GM12878 (cell line): ENCODE measurements around the gene C14orf39. TPM values are rescaled to one million over a fixed set of nuclear protein-coding genes. Genes with fewer than 3 reads are reported as not detected.

Experiments
- ATAC-seq: fragments of 200-7000 bp; cut with Tn5 transposase; 3 replicates; pipeline ENCODE4 v1.9.1; 2020; ENCODE audit warnings: mild to moderate bottlenecking, moderate library complexity
- BruUV-seq: library from RNA; stranded (reverse); fragments of 400-500 nt; replicated peaks from 2 replicates; lab custom pipeline; 2021; lab: Mats Ljungman, UMichigan
- CTCF ChIA-PET: fragments of 300-600 bp; sonication (Branson Sonifier 250); formaldehyde crosslinking; extraction: SDS; loops from one replicate; lab custom pipeline; 2021; ENCODE audit warnings: inconsistent platforms; lab: Yijun Ruan, JAX
- POLR2A ChIA-PET: fragments of 350-600 bp; formaldehyde crosslinking; extraction: SDS; loops from one replicate; lab custom pipeline; 2021; ENCODE audit warnings: inconsistent platforms; lab: Charles Lee
- RAD21 ChIA-PET: fragments of 300-600 bp; sonication (Branson Sonifier 250); formaldehyde crosslinking; loops from one replicate; lab custom pipeline; 2023; ENCODE audit warnings: antibody characterized with exemption; ENCODE audit not compliant: unreplicated experiment; lab: Charles Lee
- SMC1A ChIA-PET: fragments of 300-600 bp; sonication (Branson Sonifier 250); formaldehyde crosslinking; loops from one replicate; lab custom pipeline; 2023; ENCODE audit not compliant: unreplicated experiment, uncharacterized antibody; lab: Charles Lee
- DNase-seq: peaks from one replicate; pipeline ENCODE4 v3.0.0-alpha.2; 2011; ENCODE audit warnings: low read depth, low spot score
- FAIRE-seq: peaks from 3 replicates; lab custom pipeline; 2011; peaks lifted over from hg19 to GRCh38; lab: Jason Lieb, UNC
- H2AFZ ChIP-seq: 2 replicates; pipeline ENCODE4 v1.6.0; 2011; ENCODE audit warnings: low read depth, low read length, control low read depth; ENCODE audit not compliant: control insufficient read depth
- H3K27ac ChIP-seq: 2 replicates; pipeline ENCODE4 v1.5.1; 2011; ENCODE audit warnings: control low read depth; ENCODE audit not compliant: control insufficient read depth, insufficient read depth
- H3K27me3 ChIP-seq, 2 experiments: replicated peaks in 1 of 2; 2 replicates each; pipeline versions ENCODE4 v1.6.0 to v1.6.1; 2011; ENCODE audit warnings: low read length in 1 of 2; ENCODE audit not compliant: control insufficient read depth in 2 of 2, insufficient read depth in 2 of 2
- H3K36me3 ChIP-seq, 2 experiments: 2 replicates each; pipeline ENCODE4 v1.5.1; 2011; ENCODE audit warnings: low read length in 1 of 2; ENCODE audit not compliant: control insufficient read depth in 2 of 2, insufficient read depth in 2 of 2
- H3K4me1 ChIP-seq: 2 replicates; pipeline ENCODE4 v1.6.1; 2011; ENCODE audit warnings: mild to moderate bottlenecking, low read length, moderate library complexity, mixed read lengths; ENCODE audit not compliant: control insufficient read depth, insufficient read depth
- H3K4me2 ChIP-seq: 2 replicates; pipeline ENCODE4 v1.6.0; 2011; ENCODE audit warnings: control low read depth; ENCODE audit not compliant: control insufficient read depth, insufficient read depth
- H3K4me3 ChIP-seq: fragments of 200-600 bp; sonication (generic); 2 replicates; pipeline ENCODE4 v1.5.1; 2016
- H3K79me2 ChIP-seq: 2 replicates; pipeline ENCODE4 v1.6.0; 2011; ENCODE audit warnings: low read length; ENCODE audit not compliant: control insufficient read depth, insufficient read depth
- H3K9ac ChIP-seq: 2 replicates; pipeline ENCODE4 v1.8.0; 2011; ENCODE audit warnings: low read length, control low read depth, mixed read lengths; ENCODE audit not compliant: control insufficient read depth, insufficient read depth
- H3K9me3 ChIP-seq: replicated peaks from 3 replicates; pipeline ENCODE4 v1.5.1; 2011; ENCODE audit warnings: mild to moderate bottlenecking, low read length; ENCODE audit not compliant: control insufficient read depth, insufficient read depth
- H4K20me1 ChIP-seq: 2 replicates; pipeline ENCODE4 v1.6.0; 2011; ENCODE audit not compliant: control insufficient read depth, insufficient read depth
- ASH2L ChIP-seq: fragments of 300-600, 200-600 bp; sonication (generic); IDR thresholded peaks from 2 replicates; pipeline ENCODE4 v1.6.1; 2017; ENCODE audit warnings: low read depth, mild to moderate bottlenecking, borderline replicate concordance
- BACH1 ChIP-seq: fragments of 450-650 bp; IDR thresholded peaks from 2 replicates; pipeline ENCODE4 v1.6.1; 2017; ENCODE audit warnings: mild to moderate bottlenecking, borderline replicate concordance
- DPF2 ChIP-seq: fragments of 450-650 bp; IDR thresholded peaks from 2 replicates; pipeline ENCODE4 v1.6.1; 2017; ENCODE audit warnings: mild to moderate bottlenecking
- EED ChIP-seq: sonication (generic); IDR thresholded peaks from 2 replicates; pipeline ENCODE4 v1.6.1; 2016; ENCODE audit warnings: antibody characterized with exemption, low read depth
- EZH2 ChIP-seq: IDR thresholded peaks from 2 replicates; pipeline ENCODE4 v1.6.1; 2012; ENCODE audit warnings: low read depth, mild to moderate bottlenecking, control low read depth, inconsistent platforms, low read length, borderline replicate concordance; ENCODE audit not compliant: control insufficient read depth
- MYC ChIP-seq: IDR thresholded peaks from 2 replicates; pipeline ENCODE4 v1.6.1; 2011; ENCODE audit warnings: mild to moderate bottlenecking, low read length, moderate library complexity, inconsistent platforms; ENCODE audit not compliant: insufficient read depth, insufficient replicate concordance, insufficient read length, severe bottlenecking
- NFYB ChIP-seq: IDR thresholded peaks from 2 replicates; pipeline ENCODE4 v1.6.1; 2011; ENCODE audit warnings: low read depth, mild to moderate bottlenecking, low read length, improper control_type of control experiment, moderate library complexity; ENCODE audit not compliant: insufficient read depth
- SREBF1 ChIP-seq: IDR thresholded peaks from 2 replicates; pipeline ENCODE4 v1.6.1; 2012; ENCODE audit warnings: mild to moderate bottlenecking, low read length
- TARDBP ChIP-seq: IDR thresholded peaks from 2 replicates; pipeline ENCODE4 v1.6.1; 2016; ENCODE audit warnings: borderline replicate concordance
- TCF7 ChIP-seq: IDR thresholded peaks from 2 replicates; pipeline ENCODE4 v1.6.1; 2014; ENCODE audit warnings: antibody characterized with exemption, borderline replicate concordance
- WGBS: methylation state at CpG from one replicate; pipeline ENCODE4 v1.1.6; 2016; ENCODE audit warnings: low lambda C conversion rate; ENCODE audit not compliant: insufficient replicate concordance, insufficient coverage; ENCODE audit errors: missing lambda C conversion rate; 5-methylcytosine and 5-hydroxymethylcytosine counted together
- in situ Hi-C: fragments of 300-500 bp; cut with MboI; formaldehyde crosslinking; loops from 9 replicates; pipeline ENCODE4 v1.14.3; 2018; ENCODE audit warnings: mixed read lengths
- intact Hi-C: fragments of 100-400 bp; cut with micrococcal nuclease; formaldehyde crosslinking; loops from one replicate; pipeline ENCODE4 v1.14.2; 2022; ENCODE audit not compliant: unreplicated experiment
- polyA plus RNA-seq, 11 experiments: library from polyadenylated mRNA; depleted of rRNA in 4 of 11; unstranded in 6 of 11; stranded (reverse) in 5 of 11; fragments of >200 nt; fragmentation: Nextera tagmentation in 4 of 11; fragmentation: Illumina TruSeq in 1 of 11; extraction: Ambion mirVana in 4 of 11; extraction: Trizol in 1 of 11; gene quantifications; 1 replicate in 1 of 11; 2 replicates in 10 of 11; pipeline versions ENCODE4 v1.2.1 to v1.2.3, GENCODE V29; 2011 to 2016; ENCODE audit warnings: inconsistent platforms in 2 of 11, missing spikeins in 2 of 11, low read depth in 1 of 11
- total RNA-seq, 4 experiments: library from RNA; depleted of rRNA in 3 of 4; stranded (reverse); fragments of >200 nt in 3 of 4; fragmentation: Illumina TruSeq in 1 of 4; extraction: Trizol in 1 of 4; gene quantifications; 2 replicates each; pipeline versions ENCODE4 v1.2.1 to v1.2.3, GENCODE V29; 2013 to 2021
- TF ChIP-seq, protein P1 (sequence below): fragments of 150-350 bp; IDR thresholded peaks from 2 replicates; pipeline ENCODE4 v1.6.1; 2016; ENCODE audit warnings: low read depth, low read length
- TF ChIP-seq, protein P2 (sequence below): fragments of 450-650 bp; formaldehyde crosslinking; IDR thresholded peaks from 2 replicates; pipeline ENCODE4 v1.4.0; 2022; ENCODE audit warnings: mild to moderate bottlenecking, moderate library complexity

C14orf39 gene
- total and polyA plus RNA-seq, 10 of the 15 experiments (the other 5 are each of a cell fraction or from before 2014, with no cell fraction given): 0.24 to 0.31 TPM; not detected in 8

DNA sequence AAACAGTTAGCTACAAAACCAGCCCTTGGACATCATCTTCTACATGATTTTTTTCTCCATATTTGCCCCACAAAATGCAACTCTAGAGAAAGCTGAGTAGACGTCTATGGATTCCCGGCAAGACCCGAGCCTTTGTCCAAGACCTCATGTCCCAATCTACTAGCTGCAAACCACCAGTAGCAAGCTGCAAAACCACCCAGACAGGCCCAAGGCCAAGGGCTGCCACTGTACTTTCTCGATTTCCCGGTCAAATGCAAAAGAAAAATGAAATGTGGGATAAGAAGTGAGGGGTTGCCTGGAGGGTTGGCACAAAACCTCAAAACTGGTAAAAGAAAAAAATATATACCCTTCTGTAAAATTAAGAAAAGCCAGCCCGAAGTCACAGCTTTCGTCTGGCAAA is 20.1 kb upstream of the C14orf39 start:
- DNase-seq (no peak), FAIRE-seq (no peak)
- RAD21 ChIA-PET: no interaction called here
- Histone ChIP-seq H3K4me2 (no peak overlapping the region), H3K79me2 (no peaks in the 10 kb centered on the region), H3K27me3 (peaks cover 17 to 36% of the 10 kb centered on the region in 2 experiments), H3K4me1 (no peaks in the 10 kb centered on the region), H3K36me3 (no peaks in the 10 kb centered on the region), H3K9me3 (no peaks in the 10 kb centered on the region; the same call in 2 of the 3 replicates), H3K27ac (no peak overlapping the region), H3K4me3 (no peak overlapping the region), H4K20me1 (no peaks in the 10 kb centered on the region)
- 2% methylated on average over 7 of the region's 7 CpGs for WGBS
- POLR2A ChIA-PET: no interaction called here
- intact Hi-C loops (no loop called here), in situ Hi-C loops (no loop called here)
- SMC1A ChIA-PET: no interaction called here
- BruUV-seq: no TSS peak
- CTCF ChIA-PET: no interaction called here
- TF ChIP-seq, protein P1, sequence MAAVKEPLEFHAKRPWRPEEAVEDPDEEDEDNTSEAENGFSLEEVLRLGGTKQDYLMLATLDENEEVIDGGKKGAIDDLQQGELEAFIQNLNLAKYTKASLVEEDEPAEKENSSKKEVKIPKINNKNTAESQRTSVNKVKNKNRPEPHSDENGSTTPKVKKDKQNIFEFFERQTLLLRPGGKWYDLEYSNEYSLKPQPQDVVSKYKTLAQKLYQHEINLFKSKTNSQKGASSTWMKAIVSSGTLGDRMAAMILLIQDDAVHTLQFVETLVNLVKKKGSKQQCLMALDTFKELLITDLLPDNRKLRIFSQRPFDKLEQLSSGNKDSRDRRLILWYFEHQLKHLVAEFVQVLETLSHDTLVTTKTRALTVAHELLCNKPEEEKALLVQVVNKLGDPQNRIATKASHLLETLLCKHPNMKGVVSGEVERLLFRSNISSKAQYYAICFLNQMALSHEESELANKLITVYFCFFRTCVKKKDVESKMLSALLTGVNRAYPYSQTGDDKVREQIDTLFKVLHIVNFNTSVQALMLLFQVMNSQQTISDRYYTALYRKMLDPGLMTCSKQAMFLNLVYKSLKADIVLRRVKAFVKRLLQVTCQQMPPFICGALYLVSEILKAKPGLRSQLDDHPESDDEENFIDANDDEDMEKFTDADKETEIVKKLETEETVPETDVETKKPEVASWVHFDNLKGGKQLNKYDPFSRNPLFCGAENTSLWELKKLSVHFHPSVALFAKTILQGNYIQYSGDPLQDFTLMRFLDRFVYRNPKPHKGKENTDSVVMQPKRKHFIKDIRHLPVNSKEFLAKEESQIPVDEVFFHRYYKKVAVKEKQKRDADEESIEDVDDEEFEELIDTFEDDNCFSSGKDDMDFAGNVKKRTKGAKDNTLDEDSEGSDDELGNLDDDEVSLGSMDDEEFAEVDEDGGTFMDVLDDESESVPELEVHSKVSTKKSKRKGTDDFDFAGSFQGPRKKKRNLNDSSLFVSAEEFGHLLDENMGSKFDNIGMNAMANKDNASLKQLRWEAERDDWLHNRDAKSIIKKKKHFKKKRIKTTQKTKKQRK: no peak
- TF ChIP-seq, all 136 proteins: peak for 0
- H3K9ac ChIP-seq: no peak overlapping the region
- no peak for ATAC-seq
- H2AFZ ChIP-seq: no peak overlapping the region

DNA sequence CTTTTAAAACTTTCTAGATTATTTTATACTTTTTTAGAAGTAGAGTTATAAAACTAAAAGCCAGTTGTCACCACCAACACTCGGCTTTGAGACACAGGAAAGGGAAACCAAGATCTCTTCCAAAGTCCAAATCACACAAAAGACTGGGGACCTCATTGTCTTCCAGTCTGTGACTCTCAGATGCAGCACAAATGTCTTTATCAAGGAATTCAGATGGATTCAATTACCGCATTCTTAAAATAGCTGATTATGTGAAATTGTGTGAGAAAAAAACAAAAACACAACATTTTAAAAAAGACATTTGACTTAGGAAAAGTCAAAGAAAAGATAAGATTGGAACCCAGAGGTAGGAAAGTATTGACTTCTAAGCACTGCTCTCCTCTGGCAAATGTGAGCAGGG is 19.6 kb upstream of the C14orf39 start:
- Histone ChIP-seq H3K4me1 (no peaks in the 10 kb centered on the region), H3K4me3 (no peak overlapping the region), H3K9ac (no peak overlapping the region), H3K4me2 (no peak overlapping the region), H3K79me2 (no peaks in the 10 kb centered on the region), H3K27ac (no peak overlapping the region), H3K36me3 (no peaks in the 10 kb centered on the region), H3K9me3 (no peaks in the 10 kb centered on the region; the same call in 2 of the 3 replicates), H3K27me3 (peaks cover 15 to 36% of the 10 kb centered on the region in 2 experiments), H2AFZ (no peak overlapping the region), H4K20me1 (no peaks in the 10 kb centered on the region)
- RAD21 ChIA-PET: no interaction called here
- POLR2A ChIA-PET: no interaction called here
- 0% methylated on average over 2 of the region's 2 CpGs for WGBS
- SMC1A ChIA-PET: no interaction called here
- intact Hi-C loops: no loop called here
- DNase-seq: no peak
- in situ Hi-C loops: no loop called here
- no TSS peak for BruUV-seq
- no peak for FAIRE-seq
- CTCF ChIA-PET: no interaction called here
- no peak for ATAC-seq
- no peak for TF ChIP-seq BACH1
- TF ChIP-seq MYC: no peak
- TF ChIP-seq, protein P2, sequence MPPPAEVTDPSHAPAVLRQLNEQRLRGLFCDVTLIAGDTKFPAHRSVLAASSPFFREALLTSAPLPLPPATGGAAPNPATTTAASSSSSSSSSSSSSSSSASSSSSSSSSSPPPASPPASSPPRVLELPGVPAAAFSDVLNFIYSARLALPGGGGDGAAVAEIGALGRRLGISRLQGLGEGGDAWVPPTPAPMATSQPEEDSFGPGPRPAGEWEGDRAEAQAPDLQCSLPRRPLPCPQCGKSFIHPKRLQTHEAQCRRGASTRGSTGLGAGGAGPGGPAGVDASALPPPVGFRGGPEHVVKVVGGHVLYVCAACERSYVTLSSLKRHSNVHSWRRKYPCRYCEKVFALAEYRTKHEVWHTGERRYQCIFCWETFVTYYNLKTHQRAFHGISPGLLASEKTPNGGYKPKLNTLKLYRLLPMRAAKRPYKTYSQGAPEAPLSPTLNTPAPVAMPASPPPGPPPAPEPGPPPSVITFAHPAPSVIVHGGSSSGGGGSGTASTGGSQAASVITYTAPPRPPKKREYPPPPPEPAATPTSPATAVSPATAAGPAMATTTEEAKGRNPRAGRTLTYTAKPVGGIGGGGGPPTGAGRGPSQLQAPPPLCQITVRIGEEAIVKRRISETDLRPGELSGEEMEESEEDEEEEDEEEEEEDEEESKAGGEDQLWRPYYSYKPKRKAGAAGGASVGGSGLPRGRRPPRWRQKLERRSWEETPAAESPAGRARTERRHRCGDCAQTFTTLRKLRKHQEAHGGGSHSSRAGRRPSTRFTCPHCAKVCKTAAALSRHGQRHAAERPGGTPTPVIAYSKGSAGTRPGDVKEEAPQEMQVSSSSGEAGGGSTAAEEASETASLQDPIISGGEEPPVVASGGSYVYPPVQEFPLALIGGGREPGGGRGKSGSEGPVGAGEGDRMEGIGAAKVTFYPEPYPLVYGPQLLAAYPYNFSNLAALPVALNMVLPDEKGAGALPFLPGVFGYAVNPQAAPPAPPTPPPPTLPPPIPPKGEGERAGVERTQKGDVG (CRISPR knock-in tag): no peak
- TF ChIP-seq NFYB: no peak
- TF ChIP-seq DPF2: no peak
- no peak for TF ChIP-seq TCF7
- TF ChIP-seq ASH2L: no peak
- no peak for TF ChIP-seq TARDBP
- TF ChIP-seq SREBF1: no peak
- TF ChIP-seq EZH2: no peak
- TF ChIP-seq EED: no peak
